Small intestine (tissue), 7 donors: ENCODE data around the gene LTBP4. TPM values are rescaled to one million over a fixed set of nuclear protein-coding genes. Genes with fewer than 3 reads are reported as not detected.

Source experiments
- DNase-seq, 2 donors: peaks; one replicate each; pipeline versions ENCODE4 v3.0.0 to v3.0.0-alpha.2; 2013
- FAIRE-seq: peaks from 2 replicates; lab custom pipeline; 2012; peaks lifted over from hg19 to GRCh38; lab: Jason Lieb, UNC
- H3K27ac ChIP-seq, 3 donors: one replicate each; pipeline ENCODE4 v1.5.1; 2013; ENCODE audit warnings: low read length in 2 of 3, mild to moderate bottlenecking in 2 of 3, control low read depth in 1 of 3, inconsistent platforms in 1 of 3, low read depth in 1 of 3, moderate library complexity in 1 of 3
- H3K27me3 ChIP-seq, 3 donors: one replicate each; pipeline ENCODE4 v1.6.1; 2013; ENCODE audit warnings: low read length in 3 of 3, inconsistent platforms in 1 of 3; ENCODE audit not compliant: control insufficient read depth in 3 of 3, insufficient read depth in 3 of 3
- H3K36me3 ChIP-seq, 3 donors: one replicate each; pipeline ENCODE4 v1.6.1; 2013; ENCODE audit warnings: low read length in 3 of 3, inconsistent platforms in 1 of 3, low read depth in 1 of 3, mild to moderate bottlenecking in 1 of 3, moderate library complexity in 1 of 3; ENCODE audit not compliant: control insufficient read depth in 3 of 3, insufficient read depth in 2 of 3
- H3K4me1 ChIP-seq, 3 donors: one replicate each; pipeline ENCODE4 v1.6.1; 2013; ENCODE audit warnings: low read length in 2 of 3, inconsistent platforms in 1 of 3, low read depth in 1 of 3, mild to moderate bottlenecking in 1 of 3, moderate library complexity in 1 of 3; ENCODE audit not compliant: control insufficient read depth in 3 of 3, insufficient read depth in 2 of 3
- H3K4me3 ChIP-seq, 3 donors: one replicate each; pipeline ENCODE4 v1.5.1; 2013; ENCODE audit warnings: low read length in 3 of 3, control low read depth in 1 of 3, inconsistent platforms in 1 of 3, low read depth in 1 of 3, mild to moderate bottlenecking in 1 of 3, moderate library complexity in 1 of 3
- H3K9me3 ChIP-seq, 2 donors: one replicate each; pipeline ENCODE4 v1.6.1; 2013; ENCODE audit warnings: low read depth in 1 of 2, low read length in 1 of 2; ENCODE audit not compliant: control insufficient read depth in 2 of 2, insufficient read depth in 1 of 2
- WGBS, 3 donors: extraction: QIAGEN DNeasy Blood & Tissue Kit; methylation state at CpG; one replicate each; pipeline ENCODE4 v1.1.7; 2013; 5-methylcytosine and 5-hydroxymethylcytosine counted together
- polyA plus RNA-seq, 4 donors: library from polyadenylated mRNA; stranded (reverse) in 3 of 4; unstranded in 1 of 4; fragments of 200-250 nt in 3 of 4; fragments of 120-200 nt in 1 of 4; gene quantifications; one replicate each; pipeline versions ENCODE4 v1.2.1 to v1.2.3, GENCODE V29; 2013
- donor health status: healthy with polysubstance abuse.
- donor health status: control.
- donor health status: control.
- donor health status: Bipolar disorder and iron deficiency.
- donor health status: healthy.

Gene LTBP4
- polyA plus RNA-seq, 4 donors: 63.3 to 222 (median 116) TPM

DNA sequence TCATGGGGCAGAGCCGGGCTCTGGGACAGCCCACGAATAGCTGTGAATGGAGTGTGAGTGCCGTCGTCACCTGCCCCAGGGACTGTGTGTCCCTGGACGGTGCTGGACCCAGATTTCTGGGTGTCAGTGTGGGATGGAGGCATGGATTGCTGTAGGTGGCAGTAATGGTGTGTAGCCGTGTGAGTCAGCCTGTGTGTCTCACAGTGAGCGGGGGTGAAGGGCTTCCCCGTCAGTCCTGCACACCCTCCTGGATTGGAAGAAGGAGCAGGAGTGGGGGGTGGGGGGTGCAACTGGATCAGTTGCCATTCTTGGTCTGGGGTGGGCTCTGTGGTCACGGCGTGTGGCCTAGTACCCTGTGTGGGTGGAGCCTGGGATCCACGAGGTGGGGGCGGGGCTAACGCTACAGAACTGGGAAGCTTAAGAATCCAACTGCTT is 6.5 kb upstream of the LTBP4 start:
- H3K27me3 ChIP-seq: peaks cover 2 to 52% (median 3%) of the 10 kb centered on the region in 3 donors
- no peak overlapping the region for H3K27ac ChIP-seq
- DNase-seq (no peak), FAIRE-seq (no peak)
- WGBS, 3 donors: 19 to 30% (median 25%) methylated on average over 13 of the region's 13 CpGs
- peaks cover 0 to 10% (median 0%) of the 10 kb centered on the region in 3 donors for H3K36me3 ChIP-seq
- H3K9me3 ChIP-seq: no peaks in the 10 kb centered on the region
- H3K4me1 ChIP-seq: peaks cover 0 to 6% (median 0%) of the 10 kb centered on the region in 3 donors
- no peak overlapping the region for H3K4me3 ChIP-seq

GRCh38 chr19:40596608-40597328 is 4.4 kb upstream of the LTBP4 start:
- WGBS, 3 donors: 5 to 9% (median 7%) methylated on average over 41 to 53 of the region's 53 CpGs
- FAIRE-seq (no peak), DNase-seq (peak; percentile 37 to 40)
- Histone ChIP-seq H3K4me1 (peaks cover 0 to 22% (median 2%) of the 10 kb centered on the region in 3 donors), H3K27me3 (peaks cover 4 to 67% (median 5%) of the 10 kb centered on the region in 3 donors), H3K4me3 (no peak overlapping the region), H3K9me3 (no peaks in the 10 kb centered on the region), H3K27ac (no peak overlapping the region), H3K36me3 (no peaks in the 10 kb centered on the region)

DNA sequence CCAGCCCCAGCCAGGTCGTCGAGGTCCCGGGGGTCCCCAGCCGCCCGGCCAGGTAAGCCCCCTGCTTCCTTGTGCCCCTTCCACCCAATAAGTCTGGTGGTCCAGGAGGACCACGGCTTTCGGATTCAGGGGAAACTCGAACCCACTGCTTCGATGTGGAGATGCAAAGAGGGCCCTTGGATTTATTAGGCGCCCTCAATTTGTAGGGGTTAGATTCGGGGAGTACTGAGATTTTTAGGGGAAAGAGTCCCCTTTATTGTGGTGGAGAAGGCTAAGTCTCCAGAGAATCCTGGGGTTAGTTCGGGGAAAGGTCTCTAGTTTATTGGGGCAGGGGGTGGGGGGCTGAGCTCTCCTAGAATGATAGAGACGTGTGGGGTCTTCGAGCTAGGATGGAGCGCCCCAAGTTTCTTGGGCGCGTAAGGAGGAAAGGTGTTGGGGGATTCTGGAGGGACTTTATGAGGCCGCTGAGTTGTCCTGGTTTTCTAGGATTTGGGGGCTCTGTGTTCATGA is 3.8 kb upstream of the LTBP4 start:
- WGBS, 3 donors: 10 to 15% (median 14%) methylated on average over 18 of the region's 18 CpGs
- Histone ChIP-seq H3K27ac (peak overlapping the region in 1 of 3 donors; percentile 48), H3K4me3 (peak overlapping the region in 1 of 3 donors; percentile 15), H3K36me3 (no peaks in the 10 kb centered on the region), H3K27me3 (peaks cover 4 to 69% (median 5%) of the 10 kb centered on the region in 3 donors), H3K4me1 (peaks cover 2 to 28% (median 4%) of the 10 kb centered on the region in 3 donors), H3K9me3 (no peaks in the 10 kb centered on the region)
- FAIRE-seq (no peak), DNase-seq (no peak)

DNA sequence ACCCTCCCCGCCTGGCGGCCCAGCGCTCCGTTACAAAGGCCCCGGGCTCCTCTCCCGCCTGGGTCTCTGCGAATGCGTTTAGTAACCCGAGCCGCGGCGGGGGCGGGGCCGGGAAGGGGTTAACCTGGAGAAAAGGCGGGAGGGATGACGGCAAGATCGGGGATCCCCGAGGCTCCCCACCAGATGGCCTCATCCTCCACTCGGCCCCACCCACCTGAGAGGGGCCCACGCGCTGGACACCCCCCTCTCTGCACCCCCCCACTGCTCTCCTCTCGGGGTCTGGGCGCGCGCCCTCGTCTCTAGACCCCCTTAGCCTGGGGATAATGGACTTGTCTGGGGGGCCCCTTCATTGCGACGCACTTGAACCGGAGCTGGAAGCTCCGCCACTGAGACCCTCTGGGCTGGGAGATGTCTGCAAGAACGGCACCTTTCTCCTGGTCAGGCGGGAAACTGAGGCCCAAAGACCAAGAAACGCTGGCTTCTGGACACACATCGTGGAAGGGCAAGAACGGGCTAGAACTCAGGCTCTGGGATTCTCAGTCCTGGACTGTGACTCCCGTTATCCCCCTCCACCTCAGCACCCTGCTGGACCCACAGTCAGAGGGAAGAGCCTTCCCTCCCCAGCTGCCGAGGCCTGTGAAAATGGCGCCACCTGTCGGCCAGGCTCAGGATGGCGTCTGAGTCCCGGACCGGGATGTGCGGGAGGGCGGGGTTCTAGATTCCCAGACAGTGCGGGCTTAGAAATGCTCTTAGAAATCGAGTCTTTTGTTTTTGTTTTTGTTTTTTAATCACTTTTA is 2.9 kb upstream of the LTBP4 start:
- Histone ChIP-seq H3K4me1 (peaks cover 8 to 38% (median 11%) of the 10 kb centered on the region in 3 donors), H3K4me3 (peak overlapping the region in 1 of 3 donors; percentile 50), H3K27me3 (peaks cover 4 to 69% (median 5%) of the 10 kb centered on the region in 3 donors), H3K9me3 (no peaks in the 10 kb centered on the region), H3K36me3 (no peaks in the 10 kb centered on the region), H3K27ac (peak overlapping the region in 1 of 3 donors; percentile 76)
- FAIRE-seq (no peak), DNase-seq (peak; percentile 81 to 93)
- 1 to 4% (median 1%) methylated on average over 39 to 46 of the region's 46 CpGs for WGBS, 3 donors

DNA sequence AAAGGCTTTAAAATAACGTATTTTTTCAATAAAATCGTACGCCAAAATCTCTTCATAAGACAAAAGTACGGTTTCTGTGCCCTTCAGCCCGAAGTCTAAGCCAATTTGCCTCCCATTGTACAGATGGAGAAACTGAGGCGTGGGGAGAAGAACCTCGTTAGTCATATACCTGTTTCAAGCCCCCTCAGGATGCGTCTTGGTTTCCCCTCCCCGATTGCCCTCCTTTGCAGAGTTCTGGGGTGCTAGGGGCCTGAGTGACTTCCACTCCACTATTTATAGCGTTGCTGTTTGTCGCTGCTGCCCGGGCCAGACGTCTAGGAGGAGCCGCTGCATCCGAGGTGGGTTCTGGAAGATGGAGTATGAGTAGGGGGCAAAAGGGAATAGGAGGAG is 2.3 kb upstream of the LTBP4 start:
- peak in 1 of 2 donors; percentile 13 for DNase-seq
- peaks cover 4 to 69% (median 5%) of the 10 kb centered on the region in 3 donors for H3K27me3 ChIP-seq
- H3K9me3 ChIP-seq: no peaks in the 10 kb centered on the region
- no peak for FAIRE-seq
- no peak overlapping the region for H3K27ac ChIP-seq
- H3K4me1 ChIP-seq: peaks cover 8 to 41% (median 11%) of the 10 kb centered on the region in 3 donors
- WGBS, 3 donors: 11 to 13% (median 12%) methylated on average over 15 of the region's 15 CpGs
- peak overlapping the region in 1 of 3 donors; percentile 25 for H3K4me3 ChIP-seq
- no peaks in the 10 kb centered on the region for H3K36me3 ChIP-seq

DNA sequence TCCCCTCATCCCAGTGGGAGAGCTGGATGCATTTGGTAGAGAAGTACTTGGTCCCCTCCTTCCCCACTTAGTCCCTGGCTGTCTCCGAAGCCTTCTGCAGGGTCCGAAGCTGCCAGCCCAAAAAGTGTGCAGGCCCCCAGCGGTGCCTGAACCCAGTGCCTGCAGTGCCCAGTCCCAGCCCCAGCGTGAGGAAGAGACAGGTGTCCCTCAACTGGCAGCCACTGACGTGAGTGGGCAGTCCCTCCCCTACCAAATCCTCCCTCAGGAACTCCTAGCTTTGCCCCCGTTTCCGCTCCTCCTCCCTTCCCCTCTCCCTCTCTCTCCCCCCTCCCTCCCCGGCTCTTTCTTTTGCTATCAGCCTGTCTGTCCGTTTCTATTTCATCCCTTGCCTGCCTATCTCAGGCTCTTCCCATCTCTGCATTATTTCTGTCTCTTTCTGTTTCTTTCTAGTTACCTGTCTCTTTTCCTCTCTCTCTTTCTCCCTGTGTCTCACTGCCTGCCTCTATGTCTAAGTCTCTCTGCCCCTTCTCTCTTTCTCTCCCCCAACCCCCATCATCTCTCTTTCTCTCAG is 1.8 kb upstream of the LTBP4 start:
- H3K4me1 ChIP-seq: peaks cover 8 to 46% (median 11%) of the 10 kb centered on the region in 3 donors
- peak overlapping the region in 1 of 3 donors; percentile 64 for H3K27ac ChIP-seq
- FAIRE-seq: no peak
- H3K4me3 ChIP-seq: peak overlapping the region in 1 of 3 donors; percentile 25
- no peaks in the 10 kb centered on the region for H3K9me3 ChIP-seq
- 3 to 11% (median 9%) methylated on average over 7 to 9 of the region's 9 CpGs for WGBS, 3 donors
- H3K27me3 ChIP-seq: peaks cover 4 to 65% (median 5%) of the 10 kb centered on the region in 3 donors
- DNase-seq: no peak
- H3K36me3 ChIP-seq: no peaks in the 10 kb centered on the region

DNA sequence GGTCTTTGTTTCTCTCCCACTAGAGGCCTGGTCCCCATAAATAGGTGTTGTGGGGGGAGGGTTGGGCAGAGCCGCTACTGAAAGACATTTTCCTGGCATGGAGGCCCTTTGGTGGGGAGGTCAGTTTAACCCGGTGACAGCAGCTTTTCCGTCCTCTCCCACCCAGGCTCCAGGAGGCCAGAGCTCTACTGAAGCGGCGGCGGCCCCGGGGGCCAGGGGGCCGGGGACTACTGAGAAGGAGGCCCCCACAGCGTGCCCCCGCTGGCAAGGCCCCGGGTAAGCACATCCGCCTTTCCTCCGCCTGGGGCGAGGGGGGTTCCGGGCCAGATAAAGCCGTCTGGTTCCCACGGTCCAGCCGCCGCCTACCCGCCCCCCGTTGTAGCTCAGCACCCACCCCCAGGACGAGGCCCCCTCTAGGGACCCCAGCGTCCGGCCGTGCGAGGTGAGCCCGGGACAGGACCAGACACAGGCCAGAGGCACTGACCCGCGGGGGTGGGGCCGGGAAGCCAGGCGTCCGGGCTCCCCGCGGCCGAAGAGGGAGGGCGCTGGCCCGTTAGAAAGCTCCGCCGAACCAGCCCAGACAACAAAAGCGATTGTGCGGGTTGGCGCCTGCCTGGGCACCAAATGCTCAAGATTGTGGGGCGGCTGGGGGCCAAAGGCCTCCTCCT is 1.1 kb upstream of the LTBP4 start:
- H3K4me3 ChIP-seq: peak overlapping the region in 1 of 3 donors; percentile 25
- 3 to 5% (median 4%) methylated on average over 26 to 43 of the region's 43 CpGs for WGBS, 3 donors
- DNase-seq: peak in 1 of 2 donors; percentile 22
- H3K27ac ChIP-seq: peak overlapping the region in 1 of 3 donors; percentile 64
- no peaks in the 10 kb centered on the region for H3K9me3 ChIP-seq
- H3K4me1 ChIP-seq: peaks cover 11 to 52% (median 17%) of the 10 kb centered on the region in 3 donors
- H3K27me3 ChIP-seq: peaks cover 4 to 59% (median 5%) of the 10 kb centered on the region in 3 donors
- peaks cover 0 to 2% (median 0%) of the 10 kb centered on the region in 3 donors for H3K36me3 ChIP-seq
- no peak for FAIRE-seq
